GM15510 (cell line): ENCODE data around the gene MT1E.

Experiments
- POLR2A ChIP-seq: IDR thresholded peaks from 3 replicates; pipeline ENCODE4 v1.6.1; 2011; ENCODE audit warnings: borderline replicate concordance; ENCODE audit not compliant: insufficient read length; ENCODE audit errors: extremely low read depth

The MT1E gene

GRCh38 chr16:56625140-56625942 is at the start of gene MT1E:
MT1E (plus strand) TSS chr16:56625781; CDS start chr16:56625852, 71 bp downstream.
- TF ChIP-seq POLR2A: peak; percentile 46

GRCh38 chr16:56576585-56577299 is 48.8 kb upstream of the MT1E start:
- no peak for TF ChIP-seq POLR2A

- TF ChIP-seq POLR2A: no peak
Measured at GRCh38 chr16:56577300-56577625, 48.3 kb upstream of the MT1E start.

- no peak for TF ChIP-seq POLR2A
Measured at GRCh38 chr16:56580391-56581048, 45.1 kb upstream of the MT1E start.

DNA sequence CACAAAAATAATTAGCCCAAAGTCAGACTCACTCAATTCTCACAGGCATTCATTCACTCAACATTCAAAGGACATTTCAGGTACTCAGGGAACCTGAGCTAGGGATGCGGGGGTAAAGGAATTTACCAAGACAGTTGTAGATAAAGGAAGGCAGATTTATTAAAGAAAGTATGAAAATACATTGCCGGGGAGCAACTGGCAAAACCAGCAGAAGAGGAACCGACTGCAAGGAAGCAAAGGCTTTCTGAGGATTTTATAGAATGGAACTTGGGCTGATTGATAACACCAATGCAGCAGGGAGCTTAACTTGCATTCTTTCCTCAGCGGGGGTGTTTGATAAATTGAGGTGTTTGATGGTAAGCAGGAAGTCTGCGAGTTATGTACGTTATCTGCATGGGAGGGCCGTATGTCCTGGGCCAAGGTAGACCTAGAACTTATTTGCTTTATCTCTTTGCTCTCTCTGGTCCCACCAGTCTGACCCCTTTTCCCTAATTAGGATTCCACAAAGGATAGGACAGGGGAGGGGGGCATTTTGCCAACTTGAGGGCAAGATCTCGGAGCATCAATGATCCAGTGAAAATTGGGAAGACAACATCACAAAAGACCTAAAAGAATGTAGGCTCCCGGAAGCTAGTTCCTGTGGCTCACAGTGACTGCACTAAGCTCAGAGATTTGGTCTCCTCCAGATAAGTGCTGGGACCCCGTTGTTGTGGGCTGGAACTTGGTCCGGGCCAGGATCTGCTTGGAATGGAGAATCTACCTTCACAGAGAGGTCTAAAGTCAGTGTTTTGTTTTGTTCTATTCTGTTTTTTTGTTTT is 42.0 kb upstream of the MT1E start:
- no peak for TF ChIP-seq POLR2A

DNA sequence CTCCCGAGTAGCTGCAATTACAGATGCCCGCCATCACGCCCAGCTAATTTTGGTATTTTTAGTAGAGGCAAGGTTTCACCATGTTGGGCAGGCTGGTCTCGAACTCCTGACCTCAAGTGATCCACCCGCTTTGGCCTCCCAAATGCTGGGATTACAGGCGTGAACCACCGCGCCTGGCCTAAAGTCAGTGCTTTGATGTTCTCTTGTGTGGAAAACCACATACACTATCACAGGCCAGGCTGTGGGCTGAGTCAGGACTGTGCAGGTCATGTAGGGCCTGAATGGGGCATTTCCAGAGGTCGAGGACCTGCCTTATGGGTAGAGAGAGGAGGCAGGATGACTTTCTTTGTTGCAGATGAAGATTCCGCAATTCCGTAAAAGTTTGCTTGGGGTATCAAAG is 41.3 kb upstream of the MT1E start:
- TF ChIP-seq POLR2A: no peak

- TF ChIP-seq POLR2A: no peak
Measured at GRCh38 chr16:56588781-56589140, 36.8 kb upstream of the MT1E start.

GRCh38 chr16:56589141-56590039 is 36.2 kb upstream of the MT1E start, which contains the start of gene MT3:
MT3 (plus strand) TSS chr16:56589528; CDS start chr16:56589591, 63 bp downstream.
- TF ChIP-seq POLR2A: no peak

- no peak for TF ChIP-seq POLR2A
Measured at GRCh38 chr16:56591377-56592060, 34.1 kb upstream of the MT1E start.

DNA sequence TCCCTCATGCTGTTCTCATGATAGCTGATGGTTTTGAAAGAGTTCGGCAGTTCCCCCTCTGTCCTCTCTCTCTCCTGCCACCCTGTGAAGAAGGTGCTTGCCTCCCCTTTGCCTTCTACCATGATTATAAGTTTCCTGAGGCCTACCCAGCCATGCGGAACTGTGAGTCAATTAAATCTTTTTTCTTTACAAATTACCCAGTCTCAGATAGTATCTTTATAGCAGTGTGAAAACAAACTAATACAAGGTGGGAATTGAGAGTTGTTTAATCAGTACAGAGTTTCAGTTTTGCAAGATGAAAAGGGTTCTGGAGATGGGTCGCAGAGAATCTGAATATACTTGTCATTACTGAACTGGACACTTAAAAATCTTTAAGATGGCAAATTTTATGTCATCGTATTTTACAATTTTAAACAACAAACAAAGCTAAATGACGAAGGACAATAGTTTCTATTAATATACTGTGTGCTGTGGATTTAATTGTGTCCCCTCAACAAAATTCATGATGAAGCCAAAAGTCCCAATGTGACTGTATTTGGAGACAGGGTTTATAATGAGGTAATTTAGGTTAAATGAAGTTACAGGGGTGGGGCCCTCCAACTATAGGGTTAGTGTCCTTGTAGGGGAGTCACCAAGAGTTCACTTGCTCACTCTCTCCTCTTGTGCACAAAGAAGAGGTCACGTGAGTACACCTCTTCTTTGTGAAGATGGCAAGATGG is 31.8 kb upstream of the MT1E start:
- TF ChIP-seq POLR2A: no peak

- TF ChIP-seq POLR2A: no peak
Measured at GRCh38 chr16:56594292-56594619, 31.3 kb upstream of the MT1E start.

- no peak for TF ChIP-seq POLR2A
Measured at GRCh38 chr16:56600398-56600999, 25.1 kb upstream of the MT1E start.
